PC-3 (cell line): ENCODE measurements around the gene PAFAH2. TPM values are rescaled to one million over a fixed set of nuclear protein-coding genes. Genes with fewer than 3 reads are reported as not detected.

ENCODE experiments used
- ATAC-seq: fragments of 200-7000 bp; cut with Tn5 transposase; 2 replicates; pipeline ENCODE4 v1.9.1; 2020; ENCODE audit warnings: mild to moderate bottlenecking, moderate library complexity
- BruUV-seq: library from RNA; stranded (reverse); fragments of 400-500 nt; replicated peaks from 2 replicates; lab custom pipeline; 2021; lab: Mats Ljungman, UMichigan
- CTCF ChIA-PET: fragments of 300-600 bp; sonication (Branson Sonifier 250); formaldehyde crosslinking; loops from one replicate; lab custom pipeline; 2022; ENCODE audit warnings: antibody characterized with exemption; lab: Charles Lee
- POLR2A ChIA-PET: fragments of 300-600 bp; sonication (Branson Sonifier 250); formaldehyde crosslinking; loops from one replicate; lab custom pipeline; 2022; ENCODE audit warnings: antibody characterized with exemption; ENCODE audit not compliant: unreplicated experiment; lab: Charles Lee
- DNase-seq: peaks from one replicate; pipeline ENCODE4 v3.0.0-alpha.2; 2015
- H2AFZ ChIP-seq: fragments of 300-600 bp; sonication (generic); 2 replicates; pipeline ENCODE4 v1.6.0; 2016; ENCODE audit warnings: antibody characterized with exemption, low read length
- H3F3A ChIP-seq: fragments of 300-600 bp; sonication (generic); one replicate; pipeline ENCODE4 v1.6.0; 2017; ENCODE audit warnings: antibody characterized with exemption, low read length, control low read depth, mild to moderate bottlenecking; ENCODE audit not compliant: unreplicated experiment
- H3K27ac ChIP-seq: fragments of 300-600 bp; sonication (generic); 2 replicates; pipeline ENCODE4 v1.5.1; 2016; ENCODE audit warnings: mild to moderate bottlenecking, low read length
- H3K27me3 ChIP-seq: fragments of 300-600 bp; sonication (generic); 2 replicates; pipeline ENCODE4 v1.6.1; 2016; ENCODE audit warnings: low read length, mixed read lengths
- H3K36me3 ChIP-seq: fragments of 300-600 bp; sonication (generic); 2 replicates; pipeline ENCODE4 v1.6.1; 2016; ENCODE audit warnings: low read depth, mixed run types, low read length, mixed read lengths
- H3K4me1 ChIP-seq: fragments of 300-600 bp; sonication (generic); 2 replicates; pipeline ENCODE4 v1.5.1; 2016; ENCODE audit warnings: low read length; ENCODE audit not compliant: insufficient read depth
- H3K4me2 ChIP-seq: fragments of 300-600 bp; sonication (generic); 2 replicates; pipeline ENCODE4 v1.6.0; 2016; ENCODE audit warnings: low read length
- H3K4me3 ChIP-seq: fragments of 300-600 bp; sonication (generic); 2 replicates; pipeline ENCODE4 v1.5.1; 2016; ENCODE audit warnings: mild to moderate bottlenecking, low read length, mixed read lengths
- H3K79me2 ChIP-seq: fragments of 300-600 bp; sonication (generic); 2 replicates; pipeline ENCODE4 v1.6.1; 2017; ENCODE audit warnings: low read length, mixed read lengths
- H3K9ac ChIP-seq: fragments of 300-600 bp; sonication (generic); 2 replicates; pipeline ENCODE4 v1.6.0; 2016; ENCODE audit warnings: mild to moderate bottlenecking, low read length
- H3K9me2 ChIP-seq: fragments of 300-600 bp; sonication (generic); replicated peaks from 2 replicates; pipeline ENCODE4 v1.6.1; 2016; ENCODE audit warnings: mixed run types, low read length, mixed read lengths
- H3K9me3 ChIP-seq: fragments of 300-600 bp; sonication (generic); 2 replicates; pipeline ENCODE4 v1.6.1; 2016; ENCODE audit warnings: low read length, mixed read lengths
- H4K20me1 ChIP-seq: fragments of 300-600 bp; sonication (generic); 2 replicates; pipeline ENCODE4 v1.6.1; 2016; ENCODE audit warnings: low read length, mixed read lengths
- CTCF ChIP-seq: fragments of 300-600 bp; sonication (generic); conservative IDR thresholded peaks from 2 replicates; pipeline ENCODE4 v1.5.1; 2017; ENCODE audit warnings: antibody characterized with exemption, low read depth, mild to moderate bottlenecking, low read length
- EZH2 ChIP-seq: fragments of 300-600 bp; sonication (generic); IDR thresholded peaks from one replicate; pipeline ENCODE4 v1.6.1; 2017; ENCODE audit warnings: antibody characterized with exemption, mild to moderate bottlenecking, low read length; ENCODE audit not compliant: unreplicated experiment
- EZH2phosphoT487 ChIP-seq: fragments of 300-600 bp; sonication (generic); IDR thresholded peaks from 2 replicates; pipeline ENCODE4 v1.6.1; 2018; ENCODE audit warnings: mild to moderate bottlenecking, antibody characterized with exemption, low read length, borderline replicate concordance
- intact Hi-C: fragments of 100-400 bp; cut with micrococcal nuclease; formaldehyde crosslinking; loops from 2 replicates; pipeline ENCODE4 v1.9.0; 2023
- total RNA-seq: library from RNA; depleted of rRNA; stranded (reverse); fragments of >200 nt; gene quantifications from 2 replicates; pipeline ENCODE4 v1.2.3, GENCODE V29; 2014

Gene PAFAH2
- total RNA-seq, 1 experiment from 2014 or later = 9.0 TPM

GRCh38 chr1:25993197-25993951 is 4.5 kb downstream of the PAFAH2 start:
- DNase-seq = no peak
- H3K9me2 ChIP-seq = no peaks in the 10 kb centered on the region
- no peak overlapping the region for H3K4me2 ChIP-seq
- no peak overlapping the region for H2AFZ ChIP-seq
- ATAC-seq = no peak
- TF ChIP-seq EZH2phosphoT487 (no peak), CTCF (no peak), EZH2 (no peak)
- no peaks in the 10 kb centered on the region for H3K9me3 ChIP-seq
- H3K4me3 ChIP-seq = no peak overlapping the region
- CTCF ChIA-PET = interaction anchor here (0.6 kb wide), 1 partner anchor 538 kb away, joined by 3 read pairs; no protein-coding TSS in a partner anchor
- H3F3A ChIP-seq = no peaks in the 10 kb centered on the region
- no peak overlapping the region for H3K27ac ChIP-seq
- 0 out of 2 replicates have a peak, but pooled peaks cover 4% of the 10 kb centered on the region for H3K79me2 ChIP-seq
- H3K27me3 ChIP-seq = no peaks in the 10 kb centered on the region
- no peak overlapping the region for H3K9ac ChIP-seq
- intact Hi-C loops = no loop called here
- no peaks in the 10 kb centered on the region for H4K20me1 ChIP-seq
- H3K36me3 ChIP-seq = no peaks in the 10 kb centered on the region
- POLR2A ChIA-PET = interaction anchor here (0.9 kb wide), 1 partner anchor 85 kb away, joined by 4 read pairs; no protein-coding TSS in a partner anchor
- BruUV-seq = no TSS peak
- H3K4me1 ChIP-seq = peaks cover 23% of the 10 kb centered on the region

- H3K9ac ChIP-seq = no peak overlapping the region
- H3K4me1 ChIP-seq = peaks cover 22% of the 10 kb centered on the region
- intact Hi-C loops = no loop called here
- no peak for DNase-seq
- H3K9me3 ChIP-seq = no peaks in the 10 kb centered on the region
- no peak overlapping the region for H3K4me2 ChIP-seq
- H4K20me1 ChIP-seq = no peaks in the 10 kb centered on the region
- no peaks in the 10 kb centered on the region for H3K36me3 ChIP-seq
- no peak for TF ChIP-seq EZH2
- no peak for TF ChIP-seq EZH2phosphoT487
- TF ChIP-seq CTCF = no peak
- H2AFZ ChIP-seq = no peak overlapping the region
- no peaks in the 10 kb centered on the region for H3K27me3 ChIP-seq
- H3K27ac ChIP-seq = no peak overlapping the region
- no TSS peak for BruUV-seq
- 0 out of 2 replicates have a peak, but pooled peaks cover 4% of the 10 kb centered on the region for H3K79me2 ChIP-seq
- ChIA-PET CTCF (no interaction called here), POLR2A (no interaction called here)
- H3K9me2 ChIP-seq = no peaks in the 10 kb centered on the region
- no peak for ATAC-seq
- H3F3A ChIP-seq = no peaks in the 10 kb centered on the region
- no peak overlapping the region for H3K4me3 ChIP-seq
Measured at GRCh38 chr1:25992689-25993171, 5.1 kb downstream of the PAFAH2 start.
